Tracheal epithelial cell (primary cell): ENCODE results near the gene CLSTN2. TPM values are rescaled to one million over a fixed set of nuclear protein-coding genes. Genes with fewer than 3 reads are reported as not detected.

Experiments
- total RNA-seq: library from RNA; depleted of rRNA; stranded (reverse); fragments of >200 nt; gene quantifications from 2 replicates; pipeline ENCODE4 v1.2.1, GENCODE V29; 2014

Gene CLSTN2
- 0.43 and 1.9 TPM in 2 replicates for total RNA-seq

DNA sequence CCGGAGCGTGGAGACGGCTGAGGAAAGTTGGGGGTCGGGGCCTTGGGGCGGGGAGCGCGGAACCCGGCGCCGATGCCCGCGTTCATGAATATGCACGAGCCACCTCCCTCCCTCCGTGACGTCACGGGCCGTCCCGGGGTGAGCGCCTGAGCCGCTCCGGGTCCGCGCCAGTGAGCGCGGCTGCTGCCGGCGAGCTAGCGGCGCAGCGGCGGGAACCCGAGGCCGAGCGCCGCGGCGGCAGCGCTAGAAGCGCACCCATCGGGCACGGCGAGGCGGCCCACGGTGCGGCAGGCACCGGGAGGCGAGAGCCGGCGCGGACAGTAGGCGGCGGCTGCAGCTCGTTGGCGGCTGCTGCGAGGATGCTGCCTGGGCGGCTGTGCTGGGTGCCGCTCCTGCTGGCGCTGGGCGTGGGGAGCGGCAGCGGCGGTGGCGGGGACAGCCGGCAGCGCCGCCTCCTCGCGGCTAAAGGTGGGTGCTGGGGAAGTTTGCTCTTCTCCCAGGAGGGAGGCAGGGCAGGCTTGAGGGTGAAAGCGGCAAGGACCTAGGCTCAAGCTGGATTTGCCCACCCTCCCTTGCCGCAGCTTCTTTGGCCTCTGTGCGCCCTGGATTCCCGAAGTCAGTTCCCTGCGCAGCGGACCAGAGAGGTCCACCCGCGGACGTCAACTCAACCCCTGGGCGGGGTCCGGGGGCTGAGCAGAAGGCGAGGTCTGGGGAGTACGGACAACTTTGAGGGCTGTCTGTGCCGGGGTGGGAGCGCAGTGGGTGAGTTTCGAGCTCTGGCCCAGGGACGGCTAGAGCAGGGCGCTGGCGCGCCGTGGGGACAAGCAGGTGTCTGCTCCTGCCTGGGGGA is at the start of gene CLSTN2:
TSS of gene CLSTN2 (plus strand) at position 170 of the 850 bp plus-strand sequence.

